SH-SY5Y (cell line): ENCODE data around the gene GABRG3.

Source experiments
- GATA2 ChIP-seq: IDR thresholded peaks from 2 replicates; pipeline ENCODE4 v1.6.1; 2011; ENCODE audit warnings: mild to moderate bottlenecking, low read depth, low read length
- GATA3 ChIP-seq: IDR thresholded peaks from 2 replicates; pipeline ENCODE4 v1.6.1; 2011; ENCODE audit warnings: low read depth, mild to moderate bottlenecking, low read length, moderate library complexity

- TF ChIP-seq GATA3 = no peak
- TF ChIP-seq GATA2 = no peak
Measured at GRCh38 chr15:27027229-27027628, 56.2 kb downstream of the GABRG3 start.
